Mesenchymal stem cell (in vitro differentiated cells and primary cell): ENCODE measurements around the gene FH.
A peak's percentile ranks its signal among the peaks of the same experiment; 100 is the strongest.

ENCODE experiments used
- DNase-seq: peaks from one replicate; pipeline ENCODE4 v3.0.0-alpha.2; 2013
- H2AFZ ChIP-seq: one replicate; pipeline ENCODE4 v1.6.1; 2013; ENCODE audit warnings: low read depth, mild to moderate bottlenecking, control low read depth, inconsistent platforms, low read length, moderate library complexity
- H2AK5ac ChIP-seq: 2 replicates; pipeline ENCODE4 v1.6.1; 2013; ENCODE audit warnings: low read length, moderate library complexity, mild to moderate bottlenecking, inconsistent platforms; ENCODE audit not compliant: severe bottlenecking
- H2BK120ac ChIP-seq: one replicate; pipeline ENCODE4 v1.6.1; 2013; ENCODE audit warnings: low read depth, mild to moderate bottlenecking, inconsistent platforms, low read length, moderate library complexity
- H2BK12ac ChIP-seq, 2 experiments: one replicate each; pipeline ENCODE4 v1.6.1; 2013; ENCODE audit warnings: inconsistent platforms in 2 of 2, low read length in 2 of 2, mild to moderate bottlenecking in 2 of 2, moderate library complexity in 2 of 2, control low read depth in 1 of 2
- H2BK15ac ChIP-seq: one replicate; pipeline ENCODE4 v1.6.1; 2013; ENCODE audit warnings: mild to moderate bottlenecking, low read depth, inconsistent platforms; ENCODE audit not compliant: poor library complexity, severe bottlenecking
- H2BK5ac ChIP-seq: 2 replicates; pipeline ENCODE4 v1.6.1; 2013; ENCODE audit warnings: low read depth, mild to moderate bottlenecking, low read length, control low read depth, inconsistent platforms; ENCODE audit not compliant: poor library complexity, severe bottlenecking
- H3K14ac ChIP-seq, 2 experiments: one replicate each; pipeline ENCODE4 v1.6.1; 2013; ENCODE audit warnings: inconsistent platforms in 2 of 2, low read length in 2 of 2, control low read depth in 1 of 2, mild to moderate bottlenecking in 1 of 2, moderate library complexity in 1 of 2
- H3K18ac ChIP-seq, 2 experiments: one replicate each; pipeline ENCODE4 v1.6.1; 2013; ENCODE audit warnings: inconsistent platforms in 2 of 2, low read length in 2 of 2, control low read depth in 1 of 2, low read depth in 1 of 2, mild to moderate bottlenecking in 1 of 2
- H3K23ac ChIP-seq, 2 experiments: one replicate each; pipeline ENCODE4 v1.6.1; 2013; ENCODE audit warnings: inconsistent platforms in 2 of 2, low read length in 2 of 2, mild to moderate bottlenecking in 2 of 2, moderate library complexity in 2 of 2, control low read depth in 1 of 2
- H3K27ac ChIP-seq: 2 replicates; pipeline ENCODE4 v1.5.1; 2013; ENCODE audit warnings: mild to moderate bottlenecking, moderate library complexity, low read length, control low read depth, inconsistent platforms; ENCODE audit not compliant: poor library complexity, severe bottlenecking
- H3K27me3 ChIP-seq, 2 experiments: 2 replicates each; pipeline versions ENCODE4 v1.6.1 to v1.7.0; 2013; ENCODE audit warnings: low read length in 2 of 2, mild to moderate bottlenecking in 2 of 2, moderate library complexity in 2 of 2, control low read depth in 1 of 2, inconsistent platforms in 1 of 2; ENCODE audit not compliant: control insufficient read depth in 1 of 2, insufficient read depth in 1 of 2
- H3K36me3 ChIP-seq, 2 experiments: 2 replicates each; pipeline versions ENCODE4 v1.6.1 to v1.7.0; 2013; ENCODE audit warnings: low read length in 2 of 2, control low read depth in 1 of 2, inconsistent platforms in 1 of 2, low read depth in 1 of 2, mild to moderate bottlenecking in 1 of 2; ENCODE audit not compliant: insufficient read depth in 2 of 2, control insufficient read depth in 1 of 2
- H3K4ac ChIP-seq, 2 experiments: one replicate each; pipeline ENCODE4 v1.6.1; 2013; ENCODE audit warnings: inconsistent platforms in 2 of 2, low read length in 2 of 2, mild to moderate bottlenecking in 2 of 2, moderate library complexity in 2 of 2, control low read depth in 1 of 2, low read depth in 1 of 2
- H3K4me1 ChIP-seq: 2 replicates; pipeline ENCODE4 v1.6.1; 2013; ENCODE audit warnings: low read depth, low read length, control low read depth; ENCODE audit not compliant: control insufficient read depth, insufficient read depth
- H3K4me2 ChIP-seq: 2 replicates; pipeline ENCODE4 v1.6.1; 2013; ENCODE audit warnings: low read length, mild to moderate bottlenecking, inconsistent platforms; ENCODE audit not compliant: poor library complexity, severe bottlenecking
- H3K4me3 ChIP-seq, 2 experiments: 2 replicates each; pipeline versions ENCODE4 v1.5.1 to v1.7.0; 2013; ENCODE audit warnings: low read length in 2 of 2, mild to moderate bottlenecking in 2 of 2, control low read depth in 1 of 2, low read depth in 1 of 2; ENCODE audit not compliant: insufficient read depth in 1 of 2
- H3K79me1 ChIP-seq: replicated peaks from 2 replicates; pipeline ENCODE4 v1.6.1; 2013; ENCODE audit warnings: mild to moderate bottlenecking, control low read depth, low read length, inconsistent platforms; ENCODE audit not compliant: poor library complexity, severe bottlenecking
- H3K9ac ChIP-seq: 2 replicates; pipeline ENCODE4 v1.7.0; 2013; ENCODE audit warnings: mild to moderate bottlenecking, low read length, moderate library complexity
- H3K9me3 ChIP-seq: 2 replicates; pipeline ENCODE4 v1.7.0; 2013; ENCODE audit warnings: mild to moderate bottlenecking, low read length; ENCODE audit not compliant: control insufficient read depth
- H4K8ac ChIP-seq: one replicate; pipeline ENCODE4 v1.6.1; 2013; ENCODE audit warnings: inconsistent platforms, mild to moderate bottlenecking, low read length, moderate library complexity
- H4K91ac ChIP-seq: one replicate; pipeline ENCODE4 v1.6.1; 2013; ENCODE audit warnings: mild to moderate bottlenecking, low read length, inconsistent platforms
- WGBS: methylation state at CpG from one replicate; pipeline ENCODE4 v1.1.7; 2013; ENCODE audit warnings: mixed read lengths; 5-methylcytosine and 5-hydroxymethylcytosine counted together

The FH gene

GRCh38 chr1:241475671-241476070, 43.9 kb downstream of the FH start:
- Histone ChIP-seq H3K9ac (no peak overlapping the region), H3K36me3 (no peaks in the 10 kb centered on the region)
- 98% methylated on average over 1 of the region's 1 CpG for WGBS

GRCh38 chr1:241473026-241473425, 46.5 kb downstream of the FH start:
- 58% methylated on average over 1 of the region's 1 CpG for WGBS
- H2AK5ac ChIP-seq: no peak overlapping the region
- no peak overlapping the region for H2BK12ac ChIP-seq
- no peak overlapping the region for H3K4ac ChIP-seq
- DNase-seq: no peak
- no peak overlapping the region for H3K27ac ChIP-seq
- no peak overlapping the region for H4K8ac ChIP-seq
- H3K79me1 ChIP-seq: no peaks in the 10 kb centered on the region
- H2BK5ac ChIP-seq: no peak overlapping the region
- H3K4me1 ChIP-seq: no peaks in the 10 kb centered on the region
- H3K14ac ChIP-seq: no peak overlapping the region
- no peak overlapping the region for H3K9ac ChIP-seq
- H3K27me3 ChIP-seq: no peaks in the 10 kb centered on the region
- no peak overlapping the region for H3K4me3 ChIP-seq
- no peak overlapping the region for H2AFZ ChIP-seq
- H3K23ac ChIP-seq: no peak overlapping the region
- H3K18ac ChIP-seq: no peak overlapping the region
- no peaks in the 10 kb centered on the region for H3K9me3 ChIP-seq
- H3K4me2 ChIP-seq: no peak overlapping the region
- no peak overlapping the region for H4K91ac ChIP-seq
- H3K36me3 ChIP-seq: no peaks in the 10 kb centered on the region
- no peak overlapping the region for H2BK120ac ChIP-seq
- H2BK15ac ChIP-seq: no peak overlapping the region

More at GRCh38 chr1:241475671-241476070, 43.9 kb downstream of the FH start:
- no peaks in the 10 kb centered on the region for H3K9me3 ChIP-seq
- H3K4me2 ChIP-seq: no peak overlapping the region
- no peak overlapping the region for H2AK5ac ChIP-seq
- peak; percentile 5 for DNase-seq
- no peak overlapping the region for H4K91ac ChIP-seq
- H2BK12ac ChIP-seq: no peak overlapping the region
- H3K4me1 ChIP-seq: no peaks in the 10 kb centered on the region
- no peak overlapping the region for H3K18ac ChIP-seq
- no peak overlapping the region for H2BK120ac ChIP-seq
- peak overlapping the region; percentile 76 for H2AFZ ChIP-seq
- H2BK15ac ChIP-seq: no peak overlapping the region
- no peak overlapping the region for H3K27ac ChIP-seq
- H3K4ac ChIP-seq: no peak overlapping the region
- no peak overlapping the region for H2BK5ac ChIP-seq
- H3K23ac ChIP-seq: no peak overlapping the region
- H3K14ac ChIP-seq: peak overlapping the region in 1 of 2 experiments; percentile 29
- H3K27me3 ChIP-seq: no peaks in the 10 kb centered on the region
- H3K79me1 ChIP-seq: no peaks in the 10 kb centered on the region
- H3K4me3 ChIP-seq: no peak overlapping the region
- H4K8ac ChIP-seq: no peak overlapping the region

- Histone ChIP-seq H4K8ac (no peak overlapping the region), H2BK15ac (no peak overlapping the region)
Measured at GRCh38 chr1:241470908-241471590, 48.5 kb downstream of the FH start.

GRCh38 chr1:241470361-241470760, 49.2 kb downstream of the FH start:
- Histone ChIP-seq H3K4me1 (no peaks in the 10 kb centered on the region), H2BK5ac (no peak overlapping the region), H3K36me3 (no peaks in the 10 kb centered on the region), H3K27me3 (no peaks in the 10 kb centered on the region), H3K4me2 (no peak overlapping the region), H4K8ac (no peak overlapping the region), H3K27ac (no peak overlapping the region), H3K18ac (no peak overlapping the region), H2AK5ac (no peak overlapping the region), H4K91ac (no peak overlapping the region), H3K4ac (no peak overlapping the region), H2AFZ (no peak overlapping the region), H2BK120ac (no peak overlapping the region), H3K4me3 (no peak overlapping the region), H3K9ac (no peak overlapping the region), H2BK12ac (no peak overlapping the region), H3K9me3 (no peaks in the 10 kb centered on the region), H2BK15ac (no peak overlapping the region), H3K79me1 (no peaks in the 10 kb centered on the region), H3K14ac (no peak overlapping the region), H3K23ac (no peak overlapping the region)
- WGBS: 95% methylated on average over 3 of the region's 3 CpGs
- no peak for DNase-seq

More at GRCh38 chr1:241470908-241471590, 48.5 kb downstream of the FH start:
- Histone ChIP-seq H3K23ac (no peak overlapping the region), H3K18ac (no peak overlapping the region), H3K9me3 (no peaks in the 10 kb centered on the region), H2BK12ac (no peak overlapping the region), H3K27me3 (no peaks in the 10 kb centered on the region), H3K4ac (no peak overlapping the region), H3K36me3 (no peaks in the 10 kb centered on the region), H3K4me1 (no peaks in the 10 kb centered on the region), H3K27ac (no peak overlapping the region), H2AK5ac (no peak overlapping the region), H3K79me1 (no peaks in the 10 kb centered on the region), H4K91ac (no peak overlapping the region), H3K9ac (no peak overlapping the region), H3K14ac (no peak overlapping the region), H2BK120ac (no peak overlapping the region), H3K4me3 (no peak overlapping the region), H2BK5ac (no peak overlapping the region), H2AFZ (no peak overlapping the region), H3K4me2 (no peak overlapping the region)
- no peak for DNase-seq
- WGBS: 100% methylated on average over 3 of the region's 5 CpGs
